H1 (cell line): ENCODE measurements around the gene CXCL16.

Experiments
- BRCA1 ChIP-seq: IDR thresholded peaks from 2 replicates; pipeline ENCODE4 v1.6.1; 2012; ENCODE audit warnings: low read depth, low read length, improper control_type of control experiment
- CREB1 ChIP-seq: IDR thresholded peaks from 2 replicates; pipeline ENCODE4 v1.6.1; 2012; ENCODE audit warnings: inconsistent platforms
- EP300 ChIP-seq, 2 experiments: IDR thresholded peaks; 1 replicate in 1 of 2; 2 replicates in 1 of 2; pipeline ENCODE4 v1.6.1; 2011 to 2012; ENCODE audit warnings: low read depth in 2 of 2, low read length in 2 of 2, mild to moderate bottlenecking in 2 of 2, borderline replicate concordance in 1 of 2, inconsistent platforms in 1 of 2, moderate library complexity in 1 of 2
- EZH2 ChIP-seq: fragments of 200-600 bp; sonication (generic); IDR thresholded peaks from 2 replicates; pipeline ENCODE4 v1.7.1; 2012; ENCODE audit warnings: low read depth, mild to moderate bottlenecking, moderate library complexity, low read length, inconsistent platforms; ENCODE audit not compliant: severe bottlenecking
- GABPA ChIP-seq: IDR thresholded peaks from 2 replicates; pipeline ENCODE4 v1.6.1; 2011; ENCODE audit warnings: mild to moderate bottlenecking, low read length, moderate library complexity, borderline replicate concordance; ENCODE audit not compliant: insufficient read depth
- POLR2A ChIP-seq, 2 experiments: IDR thresholded peaks; 1 replicate in 1 of 2; 2 replicates in 1 of 2; pipeline ENCODE4 v1.6.1; 2011; ENCODE audit warnings: low read depth in 2 of 2, low read length in 2 of 2, mild to moderate bottlenecking in 2 of 2; ENCODE audit errors: control extremely low read depth in 1 of 2
- POLR2AphosphoS5 ChIP-seq: IDR thresholded peaks from 2 replicates; pipeline ENCODE4 v1.6.1; 2011; ENCODE audit warnings: low read depth, low read length
- SIRT6 ChIP-seq: IDR thresholded peaks from one replicate; pipeline ENCODE4 v1.7.1; 2012; ENCODE audit warnings: low read length, inconsistent platforms
- SP1 ChIP-seq: IDR thresholded peaks from 2 replicates; pipeline ENCODE4 v1.6.1; 2011; ENCODE audit warnings: low read depth, low read length
- SP2 ChIP-seq: IDR thresholded peaks from 2 replicates; pipeline ENCODE4 v1.6.1; 2012; ENCODE audit warnings: mild to moderate bottlenecking, low read length, inconsistent platforms
- SUZ12 ChIP-seq: fragments of 200-600 bp; sonication (generic); IDR thresholded peaks from 2 replicates; pipeline ENCODE4 v1.6.1; 2012; ENCODE audit warnings: mild to moderate bottlenecking, inconsistent platforms, low read length, moderate library complexity, mixed read lengths
- YY1 ChIP-seq: IDR thresholded peaks from 2 replicates; pipeline ENCODE4 v1.6.1; 2011; ENCODE audit warnings: low read depth, mild to moderate bottlenecking, low read length
- TF ChIP-seq, protein P1 (sequence below), 3 experiments: IDR thresholded peaks; 1 replicate in 2 of 3; 2 replicates in 1 of 3; pipeline versions ENCODE4 v1.5.1 to v1.6.1; 2011; ENCODE audit warnings: low read length in 3 of 3, mild to moderate bottlenecking in 3 of 3, inconsistent platforms in 2 of 3, low read depth in 1 of 3, moderate library complexity in 1 of 3; ENCODE audit not compliant: insufficient read depth in 1 of 3; ENCODE audit errors: control extremely low read depth in 1 of 3

DNA sequence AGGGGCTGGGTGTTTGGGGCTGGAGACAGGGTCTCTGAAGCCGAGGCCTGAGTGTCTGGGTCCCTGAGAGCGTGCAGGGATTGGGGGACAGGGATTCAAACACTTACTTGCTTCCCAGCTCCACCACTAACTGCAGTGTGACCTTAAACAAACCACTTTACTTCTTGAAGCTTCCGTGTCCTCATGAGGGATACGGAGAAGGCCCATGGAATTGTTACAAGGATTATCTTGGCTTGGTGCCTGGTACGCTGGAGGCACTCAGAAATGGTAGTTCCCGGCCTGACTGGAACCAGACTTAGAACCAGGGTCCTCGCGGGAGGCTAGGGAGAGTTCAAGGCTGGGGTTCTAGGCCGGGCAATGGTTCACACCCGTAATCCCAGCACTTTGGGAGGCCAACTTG is 2.9 kb upstream of the CXCL16 start:
- TF ChIP-seq POLR2AphosphoS5 (no peak), YY1 (no peak), GABPA (no peak), POLR2A (IDR thresholded peaks at IDR 0.05; ENCODE audit: control extremely low read depth in 1 of 2, low read depth in 2 of 2, low read length in 2 of 2) (no peak), BRCA1 (no peak), EZH2 (no peak), SIRT6 (no peak), CREB1 (no peak), SP1 (no peak), SP2 (no peak), SUZ12 (no peak), EP300 (IDR thresholded peaks at IDR 0.05; ENCODE audit: borderline replicate concordance in 1 of 2, low read depth in 2 of 2, low read length in 2 of 2) (no peak)
- TF ChIP-seq, protein P1, sequence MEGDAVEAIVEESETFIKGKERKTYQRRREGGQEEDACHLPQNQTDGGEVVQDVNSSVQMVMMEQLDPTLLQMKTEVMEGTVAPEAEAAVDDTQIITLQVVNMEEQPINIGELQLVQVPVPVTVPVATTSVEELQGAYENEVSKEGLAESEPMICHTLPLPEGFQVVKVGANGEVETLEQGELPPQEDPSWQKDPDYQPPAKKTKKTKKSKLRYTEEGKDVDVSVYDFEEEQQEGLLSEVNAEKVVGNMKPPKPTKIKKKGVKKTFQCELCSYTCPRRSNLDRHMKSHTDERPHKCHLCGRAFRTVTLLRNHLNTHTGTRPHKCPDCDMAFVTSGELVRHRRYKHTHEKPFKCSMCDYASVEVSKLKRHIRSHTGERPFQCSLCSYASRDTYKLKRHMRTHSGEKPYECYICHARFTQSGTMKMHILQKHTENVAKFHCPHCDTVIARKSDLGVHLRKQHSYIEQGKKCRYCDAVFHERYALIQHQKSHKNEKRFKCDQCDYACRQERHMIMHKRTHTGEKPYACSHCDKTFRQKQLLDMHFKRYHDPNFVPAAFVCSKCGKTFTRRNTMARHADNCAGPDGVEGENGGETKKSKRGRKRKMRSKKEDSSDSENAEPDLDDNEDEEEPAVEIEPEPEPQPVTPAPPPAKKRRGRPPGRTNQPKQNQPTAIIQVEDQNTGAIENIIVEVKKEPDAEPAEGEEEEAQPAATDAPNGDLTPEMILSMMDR (IDR thresholded peaks at IDR 0.05; ENCODE audit: control extremely low read depth in 1 of 3, insufficient read depth in 1 of 3, low read depth in 1 of 3, low read length in 3 of 3), result no peak
